ENCODE measurements around the gene NKX1-2.

- TF ChIP-seq, protein P1, sequence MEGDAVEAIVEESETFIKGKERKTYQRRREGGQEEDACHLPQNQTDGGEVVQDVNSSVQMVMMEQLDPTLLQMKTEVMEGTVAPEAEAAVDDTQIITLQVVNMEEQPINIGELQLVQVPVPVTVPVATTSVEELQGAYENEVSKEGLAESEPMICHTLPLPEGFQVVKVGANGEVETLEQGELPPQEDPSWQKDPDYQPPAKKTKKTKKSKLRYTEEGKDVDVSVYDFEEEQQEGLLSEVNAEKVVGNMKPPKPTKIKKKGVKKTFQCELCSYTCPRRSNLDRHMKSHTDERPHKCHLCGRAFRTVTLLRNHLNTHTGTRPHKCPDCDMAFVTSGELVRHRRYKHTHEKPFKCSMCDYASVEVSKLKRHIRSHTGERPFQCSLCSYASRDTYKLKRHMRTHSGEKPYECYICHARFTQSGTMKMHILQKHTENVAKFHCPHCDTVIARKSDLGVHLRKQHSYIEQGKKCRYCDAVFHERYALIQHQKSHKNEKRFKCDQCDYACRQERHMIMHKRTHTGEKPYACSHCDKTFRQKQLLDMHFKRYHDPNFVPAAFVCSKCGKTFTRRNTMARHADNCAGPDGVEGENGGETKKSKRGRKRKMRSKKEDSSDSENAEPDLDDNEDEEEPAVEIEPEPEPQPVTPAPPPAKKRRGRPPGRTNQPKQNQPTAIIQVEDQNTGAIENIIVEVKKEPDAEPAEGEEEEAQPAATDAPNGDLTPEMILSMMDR (IDR thresholded peaks at IDR 0.05; ENCODE audit: insufficient read depth, low read length): no peak
- no peak for TF ChIP-seq POLR2AphosphoS5 (IDR thresholded peaks at IDR 0.05; ENCODE audit: low read depth)
- TF ChIP-seq, protein P2, sequence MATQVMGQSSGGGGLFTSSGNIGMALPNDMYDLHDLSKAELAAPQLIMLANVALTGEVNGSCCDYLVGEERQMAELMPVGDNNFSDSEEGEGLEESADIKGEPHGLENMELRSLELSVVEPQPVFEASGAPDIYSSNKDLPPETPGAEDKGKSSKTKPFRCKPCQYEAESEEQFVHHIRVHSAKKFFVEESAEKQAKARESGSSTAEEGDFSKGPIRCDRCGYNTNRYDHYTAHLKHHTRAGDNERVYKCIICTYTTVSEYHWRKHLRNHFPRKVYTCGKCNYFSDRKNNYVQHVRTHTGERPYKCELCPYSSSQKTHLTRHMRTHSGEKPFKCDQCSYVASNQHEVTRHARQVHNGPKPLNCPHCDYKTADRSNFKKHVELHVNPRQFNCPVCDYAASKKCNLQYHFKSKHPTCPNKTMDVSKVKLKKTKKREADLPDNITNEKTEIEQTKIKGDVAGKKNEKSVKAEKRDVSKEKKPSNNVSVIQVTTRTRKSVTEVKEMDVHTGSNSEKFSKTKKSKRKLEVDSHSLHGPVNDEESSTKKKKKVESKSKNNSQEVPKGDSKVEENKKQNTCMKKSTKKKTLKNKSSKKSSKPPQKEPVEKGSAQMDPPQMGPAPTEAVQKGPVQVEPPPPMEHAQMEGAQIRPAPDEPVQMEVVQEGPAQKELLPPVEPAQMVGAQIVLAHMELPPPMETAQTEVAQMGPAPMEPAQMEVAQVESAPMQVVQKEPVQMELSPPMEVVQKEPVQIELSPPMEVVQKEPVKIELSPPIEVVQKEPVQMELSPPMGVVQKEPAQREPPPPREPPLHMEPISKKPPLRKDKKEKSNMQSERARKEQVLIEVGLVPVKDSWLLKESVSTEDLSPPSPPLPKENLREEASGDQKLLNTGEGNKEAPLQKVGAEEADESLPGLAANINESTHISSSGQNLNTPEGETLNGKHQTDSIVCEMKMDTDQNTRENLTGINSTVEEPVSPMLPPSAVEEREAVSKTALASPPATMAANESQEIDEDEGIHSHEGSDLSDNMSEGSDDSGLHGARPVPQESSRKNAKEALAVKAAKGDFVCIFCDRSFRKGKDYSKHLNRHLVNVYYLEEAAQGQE (IDR thresholded peaks at IDR 0.05; ENCODE audit: insufficient replicate concordance, low read depth): no peak
These were observed 10.3 kb upstream of the NKX1-2 start for GRCh38 chr10:124460144-124460543.

Measured in HL-60 (cell line).